ENCODE measurements around the gene CCDC93.

DNA sequence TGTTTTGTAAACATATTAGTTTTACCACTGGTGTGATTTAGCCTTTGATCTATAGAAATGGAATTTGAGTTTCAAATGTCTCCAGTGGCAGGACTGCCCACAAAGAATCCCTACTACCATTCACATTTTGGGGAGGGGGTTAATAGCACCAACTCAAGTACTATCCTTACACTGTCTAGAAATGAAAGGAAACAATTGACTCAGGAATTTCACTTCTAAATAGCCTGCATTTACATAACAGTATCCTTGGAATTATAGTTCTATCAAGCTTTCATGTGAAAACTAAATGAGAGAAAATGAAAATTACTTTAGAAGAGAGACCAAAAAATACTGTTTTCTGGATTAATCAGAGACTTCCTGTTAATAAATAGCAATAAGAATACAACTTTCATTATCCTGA lies 7.5 kb upstream of the CCDC93 start:
- TF ChIP-seq CTCF (conservative IDR thresholded peaks at IDR 0.05; ENCODE audit: low read depth, low read length) (no peak), USF2 (IDR thresholded peaks at IDR 0.05; ENCODE audit: low read depth, low read length) (no peak), RAD21 (IDR thresholded peaks at IDR 0.05; ENCODE audit: low read length) (no peak), RCOR1 (IDR thresholded peaks at IDR 0.05; ENCODE audit: insufficient replicate concordance, low read length) (no peak), NFE2L2 (IDR thresholded peaks at IDR 0.05; ENCODE audit: low read depth, low read length) (no peak)
- TF ChIP-seq, protein P1, sequence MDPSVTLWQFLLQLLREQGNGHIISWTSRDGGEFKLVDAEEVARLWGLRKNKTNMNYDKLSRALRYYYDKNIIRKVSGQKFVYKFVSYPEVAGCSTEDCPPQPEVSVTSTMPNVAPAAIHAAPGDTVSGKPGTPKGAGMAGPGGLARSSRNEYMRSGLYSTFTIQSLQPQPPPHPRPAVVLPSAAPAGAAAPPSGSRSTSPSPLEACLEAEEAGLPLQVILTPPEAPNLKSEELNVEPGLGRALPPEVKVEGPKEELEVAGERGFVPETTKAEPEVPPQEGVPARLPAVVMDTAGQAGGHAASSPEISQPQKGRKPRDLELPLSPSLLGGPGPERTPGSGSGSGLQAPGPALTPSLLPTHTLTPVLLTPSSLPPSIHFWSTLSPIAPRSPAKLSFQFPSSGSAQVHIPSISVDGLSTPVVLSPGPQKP (IDR thresholded peaks at IDR 0.05; ENCODE audit: borderline replicate concordance, low read depth, low read length), result no peak

Data from IMR-90 (cell line).